Peyer's patch (tissue), 4 donors: ENCODE results near the gene A2ML1. TPM values are rescaled to one million over a fixed set of nuclear protein-coding genes. Genes with fewer than 3 reads are reported as not detected.

Experiments
- DNase-seq, 3 donors: peaks; one replicate each; pipeline ENCODE4 v3.0.0-alpha.2; 2017 to 2019
- H3K27ac ChIP-seq, 4 donors: fragments of 200-600 bp; sonication (generic); one replicate each; pipeline ENCODE4 v1.5.1; 2016 to 2019
- H3K27me3 ChIP-seq, 2 donors: fragments of 200-600 bp; sonication (generic); one replicate each; pipeline ENCODE4 v1.5.1; 2019
- H3K36me3 ChIP-seq, 3 donors: fragments of 200-600 bp; sonication (generic); one replicate each; pipeline ENCODE4 v1.5.1; 2016 to 2019
- H3K4me1 ChIP-seq, 4 donors: fragments of 200-600 bp; sonication (generic); one replicate each; pipeline ENCODE4 v1.5.1; 2016 to 2019
- H3K4me3 ChIP-seq, 4 donors: fragments of 200-600 bp; sonication (generic); 1 replicate in 3 of 4; 2 replicates in 1 of 4; pipeline ENCODE4 v1.5.1; 2016 to 2019; ENCODE audit warnings: mild to moderate bottlenecking in 1 of 4
- H3K9me3 ChIP-seq, 4 donors: fragments of 200-600 bp; sonication (generic); one replicate each; pipeline ENCODE4 v1.5.1; 2016 to 2019; ENCODE audit warnings: mild to moderate bottlenecking in 1 of 4
- POLR2A ChIP-seq, 2 donors: fragments of 450-650 bp; IDR thresholded peaks; one replicate each; pipeline ENCODE4 v1.5.1; 2017; ENCODE audit warnings: antibody characterized with exemption in 2 of 2, mild to moderate bottlenecking in 2 of 2, moderate library complexity in 2 of 2
- total RNA-seq, 4 donors: library from RNA; depleted of rRNA; stranded (reverse); fragments of >200 nt; gene quantifications; one replicate each; pipeline ENCODE4 v1.1.0, GENCODE V29; 2016
- TF ChIP-seq, protein P1 (sequence below), 6 experiments: fragments of 450-650 bp in 4 of 6; fragments of 200-600 bp in 2 of 6; sonication (generic) in 1 of 6; IDR thresholded peaks; one replicate each; pipeline ENCODE4 v1.5.1; 2017 to 2019; ENCODE audit warnings: antibody characterized with exemption in 6 of 6, mild to moderate bottlenecking in 3 of 6, moderate library complexity in 1 of 6

A2ML1 gene
- total RNA-seq, 4 donors from 2014 or later: 0.83 TPM; not detected in 3

DNA sequence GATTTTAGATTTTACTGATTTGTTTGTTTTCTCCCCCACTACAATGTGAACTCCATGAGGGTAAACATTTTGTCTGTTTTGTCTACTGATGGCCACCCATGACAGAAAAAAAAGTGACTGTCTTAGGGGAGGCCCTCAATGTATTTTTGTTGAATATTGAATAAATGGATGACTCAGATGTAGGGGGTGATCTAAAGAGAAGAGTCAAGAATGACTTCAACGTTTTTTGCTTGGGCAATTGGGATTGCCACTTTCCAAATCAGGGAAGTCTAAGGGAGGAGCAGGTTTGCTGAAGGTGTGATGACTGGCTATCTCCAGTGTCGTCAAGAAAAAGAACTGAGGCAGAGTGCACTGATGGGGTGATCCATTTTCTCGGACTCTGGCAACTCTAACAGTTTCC is 81.2 kb downstream of the A2ML1 start:
- Histone ChIP-seq H3K27ac (no peak overlapping the region), H3K36me3 (no peaks in the 10 kb centered on the region), H3K27me3 (no peaks in the 10 kb centered on the region), H3K4me1 (no peaks in the 10 kb centered on the region), H3K4me3 (no peak overlapping the region), H3K9me3 (no peaks in the 10 kb centered on the region)
- DNase-seq: no peak
- TF ChIP-seq, protein P1, sequence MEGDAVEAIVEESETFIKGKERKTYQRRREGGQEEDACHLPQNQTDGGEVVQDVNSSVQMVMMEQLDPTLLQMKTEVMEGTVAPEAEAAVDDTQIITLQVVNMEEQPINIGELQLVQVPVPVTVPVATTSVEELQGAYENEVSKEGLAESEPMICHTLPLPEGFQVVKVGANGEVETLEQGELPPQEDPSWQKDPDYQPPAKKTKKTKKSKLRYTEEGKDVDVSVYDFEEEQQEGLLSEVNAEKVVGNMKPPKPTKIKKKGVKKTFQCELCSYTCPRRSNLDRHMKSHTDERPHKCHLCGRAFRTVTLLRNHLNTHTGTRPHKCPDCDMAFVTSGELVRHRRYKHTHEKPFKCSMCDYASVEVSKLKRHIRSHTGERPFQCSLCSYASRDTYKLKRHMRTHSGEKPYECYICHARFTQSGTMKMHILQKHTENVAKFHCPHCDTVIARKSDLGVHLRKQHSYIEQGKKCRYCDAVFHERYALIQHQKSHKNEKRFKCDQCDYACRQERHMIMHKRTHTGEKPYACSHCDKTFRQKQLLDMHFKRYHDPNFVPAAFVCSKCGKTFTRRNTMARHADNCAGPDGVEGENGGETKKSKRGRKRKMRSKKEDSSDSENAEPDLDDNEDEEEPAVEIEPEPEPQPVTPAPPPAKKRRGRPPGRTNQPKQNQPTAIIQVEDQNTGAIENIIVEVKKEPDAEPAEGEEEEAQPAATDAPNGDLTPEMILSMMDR (IDR thresholded peaks at IDR 0.05): no peak
- TF ChIP-seq POLR2A (IDR thresholded peaks at IDR 0.05): no peak

DNA sequence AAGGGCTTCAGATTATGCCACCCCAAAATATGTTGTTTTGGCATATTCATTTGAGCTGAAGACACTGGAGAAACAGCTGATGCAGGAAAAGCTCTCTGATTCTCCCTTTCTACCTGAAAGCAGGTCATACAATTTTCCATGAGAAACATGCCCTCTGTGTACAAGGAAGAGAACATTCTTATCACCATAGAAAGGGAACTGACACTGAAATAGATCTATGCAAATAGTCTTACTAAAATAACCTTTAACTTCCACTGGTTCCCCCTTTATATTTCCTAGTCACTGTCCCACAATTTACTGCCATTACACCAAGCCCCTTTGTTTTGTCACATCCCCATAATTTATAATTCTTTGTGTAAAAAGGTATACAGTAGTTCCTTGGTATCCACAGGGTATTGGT is 82.2 kb downstream of the A2ML1 start:
- no peak for DNase-seq
- Histone ChIP-seq H3K27ac (no peak overlapping the region), H3K4me1 (no peaks in the 10 kb centered on the region), H3K36me3 (no peaks in the 10 kb centered on the region), H3K9me3 (no peaks in the 10 kb centered on the region), H3K4me3 (no peak overlapping the region), H3K27me3 (no peaks in the 10 kb centered on the region)
- TF ChIP-seq, protein P1 (IDR thresholded peaks at IDR 0.05): no peak
- TF ChIP-seq POLR2A (IDR thresholded peaks at IDR 0.05): no peak

DNA sequence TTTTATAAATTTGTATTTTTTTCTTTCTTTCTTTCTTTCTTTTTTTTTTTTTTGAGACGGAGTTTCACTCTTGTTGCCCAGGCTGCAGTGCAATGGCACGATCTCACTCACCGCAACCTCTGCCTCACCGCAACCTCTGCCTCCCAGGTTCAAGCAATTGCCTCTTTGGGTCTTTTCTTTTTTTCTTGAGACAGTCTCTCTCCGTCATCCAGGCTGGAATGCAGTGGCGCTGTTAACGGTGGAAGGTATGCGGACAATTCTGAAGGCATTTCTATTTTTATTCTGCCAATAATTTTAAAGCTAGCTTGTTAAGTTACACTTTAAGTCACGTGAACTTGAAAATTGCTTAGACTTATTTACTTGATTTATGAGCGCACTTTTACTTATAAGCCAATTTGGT is 83.1 kb downstream of the A2ML1 start:
- Histone ChIP-seq H3K27ac (no peak overlapping the region), H3K4me1 (no peaks in the 10 kb centered on the region), H3K9me3 (no peaks in the 10 kb centered on the region), H3K36me3 (no peaks in the 10 kb centered on the region), H3K4me3 (no peak overlapping the region), H3K27me3 (no peaks in the 10 kb centered on the region)
- TF ChIP-seq, protein P1 (IDR thresholded peaks at IDR 0.05): no peak
- TF ChIP-seq POLR2A (IDR thresholded peaks at IDR 0.05): no peak
- no peak for DNase-seq

DNA sequence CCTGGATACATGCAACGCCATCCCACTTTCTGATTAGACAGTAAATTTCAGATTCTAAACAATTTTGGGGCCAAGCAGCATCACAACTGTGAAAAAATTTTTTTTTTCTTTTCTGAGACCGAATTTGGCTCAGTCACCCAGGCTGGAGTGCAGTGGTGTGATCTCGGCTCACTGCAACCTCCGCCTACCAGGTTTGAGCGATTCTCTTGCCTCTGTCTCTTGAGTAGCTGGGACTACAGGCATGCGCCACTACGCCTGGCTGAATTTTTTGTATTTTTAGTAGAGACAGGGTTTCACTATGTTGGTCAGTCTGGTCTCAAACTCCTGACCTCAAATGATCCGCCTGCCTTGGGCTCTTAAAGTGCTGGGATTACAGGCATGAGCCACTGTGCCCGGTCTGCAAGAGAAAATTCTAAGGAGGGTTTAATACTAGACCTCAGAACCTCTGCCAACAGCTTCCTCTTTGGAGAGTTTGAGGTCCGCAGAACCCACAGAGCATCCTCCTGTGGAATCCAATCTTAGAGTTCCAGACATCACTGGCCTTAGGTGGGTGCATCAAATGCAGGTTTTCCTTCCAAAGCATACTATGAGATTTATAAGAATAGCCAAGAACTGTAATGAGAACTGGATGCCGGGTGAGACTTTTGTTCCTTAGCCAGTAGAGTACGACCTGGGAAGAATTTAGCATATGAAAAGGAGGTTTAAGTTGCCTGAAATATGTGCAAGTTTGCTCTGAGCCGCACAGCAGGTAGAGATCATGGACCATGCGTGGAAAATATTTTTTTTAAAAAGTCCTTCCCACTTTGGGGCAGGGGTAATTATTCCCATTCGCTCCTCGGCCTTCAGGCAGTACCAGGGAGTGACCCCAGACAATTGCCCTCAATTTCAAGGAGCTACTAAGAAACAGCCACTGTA is 84.1 kb downstream of the A2ML1 start:
- no peaks in the 10 kb centered on the region for H3K36me3 ChIP-seq
- no peaks in the 10 kb centered on the region for H3K9me3 ChIP-seq
- no peak overlapping the region for H3K27ac ChIP-seq
- H3K27me3 ChIP-seq: no peaks in the 10 kb centered on the region
- H3K4me3 ChIP-seq: no peak overlapping the region
- DNase-seq: no peak
- no peak for TF ChIP-seq POLR2A (IDR thresholded peaks at IDR 0.05)
- TF ChIP-seq, protein P1 (IDR thresholded peaks at IDR 0.05): no peak
- H3K4me1 ChIP-seq: no peaks in the 10 kb centered on the region

DNA sequence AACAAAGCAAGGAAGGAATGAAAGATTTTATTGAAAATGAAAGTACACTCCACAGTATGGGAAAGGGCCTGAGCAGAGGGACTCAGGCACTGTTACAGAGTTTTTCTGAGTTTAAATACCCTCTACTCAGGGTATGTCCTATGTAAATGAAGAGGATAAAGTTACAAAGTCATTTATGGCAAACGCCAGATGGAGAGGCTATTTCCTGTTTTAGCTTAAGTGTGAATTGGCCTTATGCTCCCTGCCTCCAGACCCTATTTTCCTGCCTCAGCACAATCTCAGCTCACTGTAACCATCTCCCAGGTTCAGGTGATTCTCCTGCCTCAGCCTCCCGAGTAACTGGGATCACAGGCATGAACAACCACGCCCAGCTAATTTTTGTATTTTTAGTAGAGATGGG is 85.1 kb downstream of the A2ML1 start:
- H3K36me3 ChIP-seq: no peaks in the 10 kb centered on the region
- DNase-seq: no peak
- no peak overlapping the region for H3K4me3 ChIP-seq
- H3K27me3 ChIP-seq: no peaks in the 10 kb centered on the region
- no peak for TF ChIP-seq POLR2A (IDR thresholded peaks at IDR 0.05)
- TF ChIP-seq, protein P1 (IDR thresholded peaks at IDR 0.05): no peak
- no peak overlapping the region for H3K27ac ChIP-seq
- H3K9me3 ChIP-seq: no peaks in the 10 kb centered on the region
- H3K4me1 ChIP-seq: no peaks in the 10 kb centered on the region
